Panc1 (cell line): Measurements from ENCODE around the gene IVNS1ABP. TPM values are rescaled to one million over a fixed set of nuclear protein-coding genes. Genes with fewer than 3 reads are reported as not detected.

Experiments
- ATAC-seq: fragments of 200-7000 bp; cut with Tn5 transposase; 2 replicates; pipeline ENCODE4 v1.9.1; 2020; ENCODE audit warnings: mild to moderate bottlenecking, moderate library complexity
- BruUV-seq: library from RNA; stranded (reverse); fragments of 400-500 nt; replicated peaks from 2 replicates; lab custom pipeline; 2021; lab: Mats Ljungman, UMichigan
- CTCF ChIA-PET: fragments of 300-600 bp; sonication (Branson Sonifier 250); formaldehyde crosslinking; loops from one replicate; lab custom pipeline; 2022; ENCODE audit warnings: antibody characterized with exemption; lab: Charles Lee
- POLR2A ChIA-PET: fragments of 300-600 bp; sonication (Branson Sonifier 250); formaldehyde crosslinking; loops from one replicate; lab custom pipeline; 2022; ENCODE audit warnings: antibody characterized with exemption; lab: Charles Lee
- DNase-seq: peaks from one replicate; pipeline ENCODE4 v3.0.0-alpha.2; 2010; ENCODE audit warnings: low read depth, low spot score
- H3K27ac ChIP-seq: 2 replicates; pipeline ENCODE4 v1.5.1; 2011; ENCODE audit warnings: mild to moderate bottlenecking, low read length, inconsistent platforms
- H3K27me3 ChIP-seq: fragments of 200-500 bp; sonication (Bioruptor generic); 2 replicates; pipeline ENCODE4 v1.6.0; 2014; ENCODE audit warnings: low read length, inconsistent platforms; ENCODE audit not compliant: control insufficient read depth, insufficient read depth
- H3K36me3 ChIP-seq: fragments of 200-500 bp; sonication (Bioruptor generic); 2 replicates; pipeline ENCODE4 v1.5.1; 2014; ENCODE audit warnings: inconsistent platforms, mild to moderate bottlenecking, low read length, moderate library complexity; ENCODE audit not compliant: control insufficient read depth, insufficient read depth
- H3K4me1 ChIP-seq: 2 replicates; pipeline ENCODE4 v1.5.1; 2011; ENCODE audit warnings: inconsistent platforms, mild to moderate bottlenecking, low read length, moderate library complexity; ENCODE audit not compliant: control insufficient read depth, insufficient read depth
- H3K4me3 ChIP-seq, 2 experiments: 2 replicates each; pipeline ENCODE4 v1.5.1; 2011 to 2012; ENCODE audit warnings: low read depth in 2 of 2, low read length in 2 of 2, mild to moderate bottlenecking in 2 of 2, inconsistent platforms in 1 of 2, moderate library complexity in 1 of 2
- H3K9me3 ChIP-seq: fragments of 200-500 bp; sonication (Bioruptor generic); 2 replicates; pipeline ENCODE4 v1.5.1; 2014; ENCODE audit warnings: low read depth, mild to moderate bottlenecking, inconsistent platforms, low read length, moderate library complexity; ENCODE audit not compliant: control insufficient read depth, insufficient read depth
- POLR2AphosphoS5 ChIP-seq: IDR thresholded peaks from 2 replicates; pipeline ENCODE4 v1.6.1; 2012; ENCODE audit warnings: mild to moderate bottlenecking, low read depth, low read length, moderate library complexity
- SIN3A ChIP-seq: IDR thresholded peaks from 2 replicates; pipeline ENCODE4 v1.6.1; 2012; ENCODE audit warnings: low read depth, mild to moderate bottlenecking, low read length, moderate library complexity, borderline replicate concordance; ENCODE audit not compliant: insufficient read depth
- TCF7L2 ChIP-seq: IDR thresholded peaks from 2 replicates; pipeline ENCODE4 v1.6.1; 2011; ENCODE audit warnings: mild to moderate bottlenecking, low read depth, low read length, inconsistent platforms
- in situ Hi-C: cut with HindIII; loops from 2 replicates; pipeline ENCODE4 v1.10.0; 2016; ENCODE audit warnings: low sequenced_read_pairs, low pct_unique_long_range_greater_than_20kb
- intact Hi-C: fragments of 100-400 bp; cut with micrococcal nuclease; formaldehyde crosslinking; loops from one replicate; pipeline ENCODE4 v1.10.0; 2022; ENCODE audit not compliant: unreplicated experiment
- total RNA-seq: library from RNA; stranded (reverse); gene quantifications from one replicate; pipeline ENCODE4 v1.2.1, GENCODE V29; 2021; ENCODE audit not compliant: unreplicated experiment
- TF ChIP-seq, protein P1 (sequence below): fragments of 450-650 bp; IDR thresholded peaks from 2 replicates; pipeline ENCODE4 v1.5.1; 2017; ENCODE audit warnings: mild to moderate bottlenecking
- TF ChIP-seq, protein P2 (sequence below), 2 experiments: IDR thresholded peaks; 2 replicates each; pipeline ENCODE4 v1.6.1; 2011 to 2012; ENCODE audit warnings: low read depth in 2 of 2, control low read depth in 1 of 2, low read length in 1 of 2, mild to moderate bottlenecking in 1 of 2, moderate library complexity in 1 of 2; ENCODE audit not compliant: insufficient read depth in 1 of 2

Gene IVNS1ABP
- total RNA-seq, 1 experiment from 2014 or later, result 70.2 TPM

DNA sequence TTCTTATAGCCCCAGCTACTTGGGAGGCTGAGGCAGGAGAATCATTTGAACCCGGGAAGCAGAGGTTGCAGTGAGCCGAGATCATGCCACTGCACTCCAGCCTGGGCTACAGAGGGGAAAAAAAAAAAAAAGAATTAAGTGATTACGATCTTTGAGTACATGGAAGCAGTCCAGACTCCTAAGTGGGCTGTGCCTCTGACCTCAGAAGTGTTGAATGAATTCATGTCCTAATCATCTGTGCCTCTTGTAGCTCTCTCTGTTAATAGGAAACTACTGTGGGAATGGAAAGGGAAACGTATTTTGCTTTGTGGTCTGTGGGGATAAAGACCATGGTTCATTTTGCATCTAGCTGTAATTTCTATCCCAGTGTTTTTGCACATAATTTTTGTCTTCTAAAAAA lies 8.4 kb upstream of the IVNS1ABP start:
- H3K27ac ChIP-seq, result no peak overlapping the region
- BruUV-seq, result no TSS peak
- CTCF ChIA-PET, result no interaction called here
- TF ChIP-seq, protein P1, sequence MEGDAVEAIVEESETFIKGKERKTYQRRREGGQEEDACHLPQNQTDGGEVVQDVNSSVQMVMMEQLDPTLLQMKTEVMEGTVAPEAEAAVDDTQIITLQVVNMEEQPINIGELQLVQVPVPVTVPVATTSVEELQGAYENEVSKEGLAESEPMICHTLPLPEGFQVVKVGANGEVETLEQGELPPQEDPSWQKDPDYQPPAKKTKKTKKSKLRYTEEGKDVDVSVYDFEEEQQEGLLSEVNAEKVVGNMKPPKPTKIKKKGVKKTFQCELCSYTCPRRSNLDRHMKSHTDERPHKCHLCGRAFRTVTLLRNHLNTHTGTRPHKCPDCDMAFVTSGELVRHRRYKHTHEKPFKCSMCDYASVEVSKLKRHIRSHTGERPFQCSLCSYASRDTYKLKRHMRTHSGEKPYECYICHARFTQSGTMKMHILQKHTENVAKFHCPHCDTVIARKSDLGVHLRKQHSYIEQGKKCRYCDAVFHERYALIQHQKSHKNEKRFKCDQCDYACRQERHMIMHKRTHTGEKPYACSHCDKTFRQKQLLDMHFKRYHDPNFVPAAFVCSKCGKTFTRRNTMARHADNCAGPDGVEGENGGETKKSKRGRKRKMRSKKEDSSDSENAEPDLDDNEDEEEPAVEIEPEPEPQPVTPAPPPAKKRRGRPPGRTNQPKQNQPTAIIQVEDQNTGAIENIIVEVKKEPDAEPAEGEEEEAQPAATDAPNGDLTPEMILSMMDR, result no peak
- TF ChIP-seq TCF7L2 (no peak), POLR2AphosphoS5 (no peak), SIN3A (no peak)
- TF ChIP-seq, protein P2, sequence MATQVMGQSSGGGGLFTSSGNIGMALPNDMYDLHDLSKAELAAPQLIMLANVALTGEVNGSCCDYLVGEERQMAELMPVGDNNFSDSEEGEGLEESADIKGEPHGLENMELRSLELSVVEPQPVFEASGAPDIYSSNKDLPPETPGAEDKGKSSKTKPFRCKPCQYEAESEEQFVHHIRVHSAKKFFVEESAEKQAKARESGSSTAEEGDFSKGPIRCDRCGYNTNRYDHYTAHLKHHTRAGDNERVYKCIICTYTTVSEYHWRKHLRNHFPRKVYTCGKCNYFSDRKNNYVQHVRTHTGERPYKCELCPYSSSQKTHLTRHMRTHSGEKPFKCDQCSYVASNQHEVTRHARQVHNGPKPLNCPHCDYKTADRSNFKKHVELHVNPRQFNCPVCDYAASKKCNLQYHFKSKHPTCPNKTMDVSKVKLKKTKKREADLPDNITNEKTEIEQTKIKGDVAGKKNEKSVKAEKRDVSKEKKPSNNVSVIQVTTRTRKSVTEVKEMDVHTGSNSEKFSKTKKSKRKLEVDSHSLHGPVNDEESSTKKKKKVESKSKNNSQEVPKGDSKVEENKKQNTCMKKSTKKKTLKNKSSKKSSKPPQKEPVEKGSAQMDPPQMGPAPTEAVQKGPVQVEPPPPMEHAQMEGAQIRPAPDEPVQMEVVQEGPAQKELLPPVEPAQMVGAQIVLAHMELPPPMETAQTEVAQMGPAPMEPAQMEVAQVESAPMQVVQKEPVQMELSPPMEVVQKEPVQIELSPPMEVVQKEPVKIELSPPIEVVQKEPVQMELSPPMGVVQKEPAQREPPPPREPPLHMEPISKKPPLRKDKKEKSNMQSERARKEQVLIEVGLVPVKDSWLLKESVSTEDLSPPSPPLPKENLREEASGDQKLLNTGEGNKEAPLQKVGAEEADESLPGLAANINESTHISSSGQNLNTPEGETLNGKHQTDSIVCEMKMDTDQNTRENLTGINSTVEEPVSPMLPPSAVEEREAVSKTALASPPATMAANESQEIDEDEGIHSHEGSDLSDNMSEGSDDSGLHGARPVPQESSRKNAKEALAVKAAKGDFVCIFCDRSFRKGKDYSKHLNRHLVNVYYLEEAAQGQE (IDR thresholded peaks at IDR 0.05; ENCODE audit: insufficient read depth in 1 of 2, low read depth in 2 of 2, low read length in 1 of 2), result no peak
- H3K4me3 ChIP-seq, result no peak overlapping the region
- no peaks in the 10 kb centered on the region for H3K36me3 ChIP-seq
- DNase-seq (no peak), ATAC-seq (no peak)
- H3K27me3 ChIP-seq, result no peaks in the 10 kb centered on the region
- no peaks in the 10 kb centered on the region for H3K4me1 ChIP-seq
- in situ Hi-C loops (no loop called here), intact Hi-C loops (no loop called here)
- H3K9me3 ChIP-seq, result no peaks in the 10 kb centered on the region
- POLR2A ChIA-PET, result no interaction called here

DNA sequence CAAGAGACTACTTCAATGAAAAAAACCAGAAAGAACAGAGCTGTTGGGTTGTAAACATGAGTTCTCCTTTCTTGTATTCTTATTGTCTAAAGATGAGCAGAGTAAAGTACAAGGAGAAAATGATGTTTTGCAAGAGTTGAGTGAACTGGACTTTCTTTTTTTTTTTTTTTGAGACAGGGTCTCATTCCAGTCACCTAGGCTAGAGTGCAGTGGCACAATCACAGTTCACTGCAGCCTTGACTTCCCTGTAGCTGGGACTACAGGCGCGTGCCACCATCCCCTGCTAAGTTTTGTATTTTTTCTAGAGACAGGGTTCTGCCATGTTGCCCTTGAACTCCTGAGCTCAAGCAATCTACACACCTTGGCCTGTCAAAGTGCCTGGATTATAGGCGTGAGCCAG lies 7.1 kb upstream of the IVNS1ABP start:
- in situ Hi-C loops, result no loop called here
- H3K4me1 ChIP-seq, result no peaks in the 10 kb centered on the region
- ChIA-PET CTCF (interaction anchor here (0.7 kb wide), 1 partner anchor 43 kb away, joined by 6 read pairs; no protein-coding TSS in a partner anchor), POLR2A (no interaction called here)
- no peaks in the 10 kb centered on the region for H3K9me3 ChIP-seq
- intact Hi-C loops, result no loop called here
- no peaks in the 10 kb centered on the region for H3K27me3 ChIP-seq
- H3K36me3 ChIP-seq, result no peaks in the 10 kb centered on the region
- no peak overlapping the region for H3K27ac ChIP-seq
- no peak overlapping the region for H3K4me3 ChIP-seq
- TF ChIP-seq POLR2AphosphoS5, result no peak
- TF ChIP-seq, protein P2 (IDR thresholded peaks at IDR 0.05; ENCODE audit: insufficient read depth in 1 of 2, low read depth in 2 of 2, low read length in 1 of 2), result no peak
- no TSS peak for BruUV-seq
- DNase-seq, result no peak
- ATAC-seq, result no peak
